ENCODE measurements around the gene PPP3CA.

Gene PPP3CA

DNA sequence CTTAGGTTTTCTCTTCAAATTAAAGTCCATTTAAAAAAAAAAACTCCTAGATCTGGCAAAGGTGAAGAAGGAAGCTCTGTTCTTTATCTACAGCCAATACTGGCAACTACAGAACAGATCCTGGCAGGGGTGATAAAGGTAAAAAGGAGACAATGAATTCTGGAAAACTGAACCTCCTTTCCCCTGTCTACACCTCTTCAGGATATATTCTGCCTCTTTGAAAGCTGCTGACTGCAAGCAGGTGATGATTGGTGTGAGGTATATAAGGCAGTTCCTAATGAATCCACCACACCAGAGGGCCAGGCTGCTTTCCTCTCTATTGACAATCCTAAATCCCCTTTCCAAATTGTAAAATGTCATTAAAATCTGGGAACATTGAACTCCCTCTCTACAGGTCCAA, 370.1 kb downstream of the PPP3CA start:
- no peak overlapping the region for H3K27ac ChIP-seq
- no peaks in the 10 kb centered on the region for H3K4me1 ChIP-seq
- H3K79me2 ChIP-seq: no peaks in the 10 kb centered on the region
- no peaks in the 10 kb centered on the region for H3K27me3 ChIP-seq (ENCODE audit: control insufficient read depth, insufficient read depth, low read length)
- no peak overlapping the region for H3K4me2 ChIP-seq (ENCODE audit: low read length)
- H3K36me3 ChIP-seq (ENCODE audit: control insufficient read depth, insufficient read depth, low read length): no peaks in the 10 kb centered on the region
- TF ChIP-seq, protein P1, sequence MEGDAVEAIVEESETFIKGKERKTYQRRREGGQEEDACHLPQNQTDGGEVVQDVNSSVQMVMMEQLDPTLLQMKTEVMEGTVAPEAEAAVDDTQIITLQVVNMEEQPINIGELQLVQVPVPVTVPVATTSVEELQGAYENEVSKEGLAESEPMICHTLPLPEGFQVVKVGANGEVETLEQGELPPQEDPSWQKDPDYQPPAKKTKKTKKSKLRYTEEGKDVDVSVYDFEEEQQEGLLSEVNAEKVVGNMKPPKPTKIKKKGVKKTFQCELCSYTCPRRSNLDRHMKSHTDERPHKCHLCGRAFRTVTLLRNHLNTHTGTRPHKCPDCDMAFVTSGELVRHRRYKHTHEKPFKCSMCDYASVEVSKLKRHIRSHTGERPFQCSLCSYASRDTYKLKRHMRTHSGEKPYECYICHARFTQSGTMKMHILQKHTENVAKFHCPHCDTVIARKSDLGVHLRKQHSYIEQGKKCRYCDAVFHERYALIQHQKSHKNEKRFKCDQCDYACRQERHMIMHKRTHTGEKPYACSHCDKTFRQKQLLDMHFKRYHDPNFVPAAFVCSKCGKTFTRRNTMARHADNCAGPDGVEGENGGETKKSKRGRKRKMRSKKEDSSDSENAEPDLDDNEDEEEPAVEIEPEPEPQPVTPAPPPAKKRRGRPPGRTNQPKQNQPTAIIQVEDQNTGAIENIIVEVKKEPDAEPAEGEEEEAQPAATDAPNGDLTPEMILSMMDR (IDR thresholded peaks at IDR 0.05): no peak
- H3K4me3 ChIP-seq (ENCODE audit: low read depth, low read length): no peak overlapping the region
- H2AFZ ChIP-seq: no peak overlapping the region
- no peaks in the 10 kb centered on the region for H3K9me3 ChIP-seq (ENCODE audit: control insufficient read depth, low read length)
- no peak overlapping the region for H3K9ac ChIP-seq
